Calu3 (cell line): ENCODE measurements around the gene DCTD. TPM values are rescaled to one million over a fixed set of nuclear protein-coding genes. Genes with fewer than 3 reads are reported as not detected.

Experiments
- BruUV-seq: library from RNA; stranded (reverse); fragments of 400-500 nt; replicated peaks from 2 replicates; lab custom pipeline; 2021; lab: Mats Ljungman, UMichigan
- CTCF ChIA-PET: fragments of 300-600 bp; sonication (Branson Sonifier 250); formaldehyde crosslinking; loops from one replicate; lab custom pipeline; 2022; ENCODE audit warnings: antibody characterized with exemption; lab: Charles Lee
- DNase-seq: peaks from one replicate; pipeline ENCODE4 v3.0.0; 2022
- H3K27ac Mint-ChIP-seq: one replicate; pipeline ENCODE4 v1.8.0; 2022; ENCODE audit warnings: mixed read lengths; ENCODE audit not compliant: unreplicated experiment
- H3K27me3 Mint-ChIP-seq: one replicate; pipeline ENCODE4 v1.8.0; 2022; ENCODE audit warnings: mixed read lengths; ENCODE audit not compliant: unreplicated experiment
- H3K36me3 Mint-ChIP-seq: one replicate; pipeline ENCODE4 v1.8.0; 2022; ENCODE audit warnings: mild to moderate bottlenecking, moderate library complexity, mixed read lengths; ENCODE audit not compliant: insufficient read depth, unreplicated experiment
- H3K4me1 Mint-ChIP-seq: one replicate; pipeline ENCODE4 v1.8.0; 2022; ENCODE audit warnings: mild to moderate bottlenecking, low read depth, mixed read lengths; ENCODE audit not compliant: unreplicated experiment
- H3K4me3 Mint-ChIP-seq: one replicate; pipeline ENCODE4 v1.8.0; 2022; ENCODE audit warnings: mild to moderate bottlenecking, low read depth, moderate library complexity, mixed read lengths; ENCODE audit not compliant: unreplicated experiment
- H3K9me3 Mint-ChIP-seq: one replicate; pipeline ENCODE4 v1.8.0; 2022; ENCODE audit warnings: low read depth, mixed read lengths; ENCODE audit not compliant: unreplicated experiment
- CTCF ChIP-seq: fragments of 200-600 bp; IDR thresholded peaks from one replicate; pipeline ENCODE4 v1.8.0; 2022; ENCODE audit warnings: antibody characterized with exemption; ENCODE audit not compliant: unreplicated experiment
- intact Hi-C: fragments of 100-400 bp; cut with micrococcal nuclease; formaldehyde crosslinking; loops from one replicate; pipeline ENCODE4 v1.10.0; 2022; ENCODE audit not compliant: unreplicated experiment
- total RNA-seq: library from RNA; stranded (reverse); gene quantifications from 2 replicates; pipeline ENCODE4 v1.2.3, GENCODE V29; 2022

Gene DCTD
- total RNA-seq, 1 experiment from 2014 or later = 65.3 TPM

DNA sequence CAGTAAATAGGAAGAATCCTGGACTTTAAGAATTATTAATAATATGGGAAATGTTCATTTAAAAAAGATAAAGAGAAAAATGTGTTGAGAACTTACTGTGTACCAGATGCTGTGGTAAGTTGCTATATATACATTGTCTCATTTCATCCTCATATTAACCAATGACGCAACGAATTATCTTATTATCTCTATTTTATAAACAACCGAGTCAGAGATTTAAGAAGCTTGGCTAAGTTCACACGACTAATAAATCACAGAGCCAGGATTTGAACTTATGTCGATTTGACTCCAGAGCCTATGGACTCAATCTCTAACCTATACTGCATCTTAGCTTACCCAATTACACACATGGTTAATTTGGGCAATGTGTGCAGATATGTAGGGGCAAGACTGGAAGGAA is 15.5 kb upstream of the DCTD start:
- no peaks in the 10 kb centered on the region for H3K4me1 Mint-ChIP-seq
- no peak for TF ChIP-seq CTCF
- intact Hi-C loops = no loop called here
- H3K9me3 Mint-ChIP-seq = no peaks in the 10 kb centered on the region
- CTCF ChIA-PET = no interaction called here
- H3K36me3 Mint-ChIP-seq = no peaks in the 10 kb centered on the region
- no peak overlapping the region for H3K4me3 Mint-ChIP-seq
- DNase-seq = no peak
- no TSS peak for BruUV-seq
- no peak overlapping the region for H3K27ac Mint-ChIP-seq
- no peaks in the 10 kb centered on the region for H3K27me3 Mint-ChIP-seq

DNA sequence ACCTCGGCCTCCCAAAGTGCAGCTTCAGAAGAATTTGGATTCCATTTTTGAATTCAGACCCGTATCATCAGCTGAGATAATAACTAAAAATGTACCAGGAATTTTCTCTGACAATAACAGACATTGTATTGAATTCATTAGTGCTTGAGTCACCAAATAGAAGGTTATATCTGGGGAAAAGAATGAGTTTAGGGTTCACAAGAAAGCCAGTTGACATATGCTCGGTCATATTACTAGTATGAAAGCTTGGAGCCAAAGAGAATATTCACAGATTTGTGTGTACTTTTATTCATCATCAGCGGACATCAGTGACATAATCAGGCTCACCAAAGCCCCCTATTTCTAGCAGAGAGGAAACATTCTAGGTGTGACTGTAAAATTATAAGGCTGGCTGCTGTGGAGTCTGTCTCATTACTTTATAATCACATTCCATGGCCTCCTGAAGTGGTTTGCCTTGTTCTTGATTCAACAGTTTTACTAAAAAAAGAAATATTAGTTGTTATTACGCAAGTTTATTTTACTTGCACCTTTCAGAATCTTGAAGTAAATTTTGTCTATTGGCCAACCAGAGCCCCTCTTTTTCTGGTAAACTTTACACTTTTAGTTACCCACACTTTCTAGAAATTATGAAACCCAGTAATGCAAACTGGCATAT is 14.6 kb upstream of the DCTD start:
- no peak overlapping the region for H3K4me3 Mint-ChIP-seq
- no peaks in the 10 kb centered on the region for H3K27me3 Mint-ChIP-seq
- no peaks in the 10 kb centered on the region for H3K9me3 Mint-ChIP-seq
- no TSS peak for BruUV-seq
- H3K27ac Mint-ChIP-seq = no peak overlapping the region
- no peak for DNase-seq
- TF ChIP-seq CTCF = no peak
- CTCF ChIA-PET = no interaction called here
- intact Hi-C loops = no loop called here
- no peaks in the 10 kb centered on the region for H3K4me1 Mint-ChIP-seq
- H3K36me3 Mint-ChIP-seq = no peaks in the 10 kb centered on the region

DNA sequence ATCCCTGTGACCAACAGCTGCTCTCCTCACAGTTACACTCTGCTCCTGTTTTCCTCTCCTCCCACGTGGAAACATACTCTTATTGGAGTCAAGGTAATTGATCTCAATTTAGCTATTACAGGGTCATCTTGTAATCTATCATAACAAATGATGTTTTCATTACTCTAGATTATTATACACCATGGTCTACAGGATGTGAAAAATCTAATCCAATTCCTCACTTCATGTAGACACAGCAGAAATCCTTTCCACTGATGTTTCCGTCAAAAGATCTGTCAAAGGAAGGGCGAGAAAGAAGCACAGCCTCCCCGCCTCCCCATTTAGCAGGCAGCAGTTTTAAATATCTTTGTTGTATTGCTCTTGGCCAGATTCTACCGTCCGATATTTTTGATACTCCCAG is 13.7 kb upstream of the DCTD start:
- no peak overlapping the region for H3K27ac Mint-ChIP-seq
- no peaks in the 10 kb centered on the region for H3K4me1 Mint-ChIP-seq
- H3K27me3 Mint-ChIP-seq = no peaks in the 10 kb centered on the region
- DNase-seq = no peak
- TF ChIP-seq CTCF = no peak
- intact Hi-C loops = no loop called here
- no TSS peak for BruUV-seq
- H3K4me3 Mint-ChIP-seq = no peak overlapping the region
- H3K9me3 Mint-ChIP-seq = no peaks in the 10 kb centered on the region
- no peaks in the 10 kb centered on the region for H3K36me3 Mint-ChIP-seq
- CTCF ChIA-PET = no interaction called here

GRCh38 chr4:182929296-182929695 is 12.1 kb upstream of the DCTD start:
- H3K36me3 Mint-ChIP-seq = no peaks in the 10 kb centered on the region
- H3K4me1 Mint-ChIP-seq = no peaks in the 10 kb centered on the region
- H3K27me3 Mint-ChIP-seq = no peaks in the 10 kb centered on the region
- CTCF ChIA-PET = no interaction called here
- H3K27ac Mint-ChIP-seq = no peak overlapping the region
- TF ChIP-seq CTCF = no peak
- DNase-seq = no peak
- no peak overlapping the region for H3K4me3 Mint-ChIP-seq
- no peaks in the 10 kb centered on the region for H3K9me3 Mint-ChIP-seq
- no TSS peak for BruUV-seq
- intact Hi-C loops = loop anchor here (10.0 kb wide), 3 partner anchors 454 to 1784 kb away; no protein-coding TSS in a partner anchor
